Stimulated activated CD4-positive, alpha-beta T cell treated with anti-CD3 and anti-CD28 coated beads, Interleukin-12 subunit alpha, Interleukin-12 subunit beta, amount 100 ng/mL, for 48 hours (primary cell): ENCODE measurements around the gene PIK3R1.
"Not testable (repeated sequence)": the region's sequence is repeated elsewhere in the genome, so short reads cannot be mapped to it uniquely, and the experiment has no call there.

Source experiments
- DNase-seq, 3 donors: peaks; one replicate each; pipeline ENCODE4 v3.0.0-alpha.2; 2020; ENCODE audit warnings: low read depth in 2 of 3, low spot score in 1 of 3

Gene PIK3R1

DNA sequence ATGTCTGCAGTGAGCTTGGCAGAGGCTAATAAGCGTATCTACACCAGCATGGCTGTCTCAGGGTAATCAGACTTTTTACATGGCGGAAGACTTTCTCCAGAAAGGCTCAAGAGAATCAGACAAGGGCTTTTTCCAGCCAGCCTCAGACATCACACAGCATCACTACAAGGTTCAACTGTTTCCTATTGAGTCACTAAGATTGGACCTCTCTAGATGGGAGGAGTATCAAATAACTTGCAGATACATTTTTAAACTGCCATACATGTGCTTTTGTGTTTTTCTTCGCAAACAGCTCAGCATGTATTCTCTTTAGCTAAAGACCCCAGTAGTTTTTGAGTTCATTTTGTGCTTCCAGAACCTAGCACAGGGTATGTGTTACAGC, 22.9 kb upstream of the PIK3R1 start:
- DNase-seq, result no peak

DNA sequence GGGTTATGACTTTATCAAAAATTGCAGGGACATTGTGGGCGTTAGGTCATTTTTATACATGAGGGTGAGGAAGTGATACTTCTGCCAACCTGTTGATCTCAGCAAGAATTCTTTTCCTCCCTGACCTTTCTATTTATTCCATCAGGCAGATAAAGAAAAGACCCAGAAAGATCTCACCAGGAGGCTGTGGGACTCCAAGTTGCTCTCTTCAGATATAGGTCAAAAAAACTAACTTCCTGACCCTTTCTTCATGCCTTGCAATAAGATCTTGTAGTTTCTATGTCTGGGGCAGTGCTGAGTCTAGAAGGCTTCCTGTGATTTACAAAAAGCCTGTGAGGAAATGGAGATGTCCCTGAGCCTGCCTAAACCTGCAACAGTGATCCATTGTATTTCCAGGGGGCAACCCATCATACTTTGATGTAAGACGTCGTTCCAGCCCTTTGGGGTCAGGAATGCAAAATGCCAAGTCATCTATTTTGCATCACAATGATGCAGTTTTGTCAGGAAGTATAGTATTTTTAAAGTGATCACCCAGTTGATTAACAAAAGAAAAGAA, 22.0 kb upstream of the PIK3R1 start:
- no peak for DNase-seq

- no peak for DNase-seq
Observed at GRCh38 chr5:68194386-68194785, 21.2 kb upstream of the PIK3R1 start.

- DNase-seq, result no peak
Observed at GRCh38 chr5:68195137-68195536, 20.4 kb upstream of the PIK3R1 start.

- no peak for DNase-seq
Observed at GRCh38 chr5:68196876-68197275, 18.7 kb upstream of the PIK3R1 start.

- DNase-seq, result no peak
Observed at GRCh38 chr5:68200288-68200687, 15.3 kb upstream of the PIK3R1 start.

DNA sequence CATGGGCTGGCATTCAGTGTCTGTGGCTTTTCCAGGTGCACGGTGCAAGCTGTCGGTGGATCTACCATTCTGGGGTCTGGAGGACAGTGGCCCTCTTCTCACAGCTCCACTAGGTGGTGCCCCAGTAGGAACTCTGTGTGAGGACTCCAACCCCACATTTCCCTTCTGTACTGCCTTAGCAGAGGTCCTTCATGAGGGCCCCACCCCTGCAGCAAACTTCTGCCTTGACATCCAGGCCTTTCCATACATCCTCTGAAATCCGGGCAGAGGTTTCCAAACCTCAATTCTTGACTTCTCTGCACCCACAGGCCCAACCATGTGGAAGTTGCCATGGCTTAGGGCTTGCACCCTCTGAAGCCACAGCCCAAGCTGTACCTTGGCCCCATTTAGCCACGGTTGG, 4.9 kb upstream of the PIK3R1 start:
- DNase-seq, result not testable (repeated sequence)

DNA sequence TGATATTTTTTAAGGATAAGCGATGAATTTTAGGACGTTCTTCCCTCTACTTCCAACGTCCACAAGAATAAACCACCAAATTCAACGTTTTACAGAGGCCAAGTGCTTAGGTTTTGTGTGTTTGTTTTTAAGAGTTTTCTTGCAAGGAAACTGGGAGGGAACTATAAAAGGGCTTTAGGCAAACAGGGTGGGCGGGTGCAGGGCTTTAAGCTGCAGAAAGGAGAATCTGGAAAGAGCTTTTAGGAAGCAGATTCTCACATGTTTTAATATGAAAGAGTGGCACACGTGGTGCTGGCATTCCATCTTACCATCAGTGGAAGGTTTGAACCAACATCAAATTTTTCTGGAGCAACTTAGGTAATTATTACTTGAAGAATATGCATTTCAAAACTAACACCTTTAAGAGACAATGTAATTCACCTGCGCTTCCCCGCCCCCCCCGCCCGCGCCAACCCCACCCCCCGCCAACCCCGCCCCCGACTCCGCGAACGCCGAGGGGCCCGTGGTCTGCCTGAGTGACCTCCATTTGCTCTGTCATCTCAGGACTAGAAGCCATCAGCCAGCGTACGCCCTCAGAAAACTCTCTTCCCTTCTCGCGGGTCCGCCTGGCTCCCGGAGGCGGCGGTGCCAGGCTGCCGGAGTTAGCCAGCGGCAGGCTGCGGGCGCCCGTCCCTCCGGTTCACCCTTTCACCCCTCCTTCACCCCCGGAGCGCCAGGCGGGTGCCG, 911 bp upstream of the PIK3R1 start:
- DNase-seq, result no peak

DNA sequence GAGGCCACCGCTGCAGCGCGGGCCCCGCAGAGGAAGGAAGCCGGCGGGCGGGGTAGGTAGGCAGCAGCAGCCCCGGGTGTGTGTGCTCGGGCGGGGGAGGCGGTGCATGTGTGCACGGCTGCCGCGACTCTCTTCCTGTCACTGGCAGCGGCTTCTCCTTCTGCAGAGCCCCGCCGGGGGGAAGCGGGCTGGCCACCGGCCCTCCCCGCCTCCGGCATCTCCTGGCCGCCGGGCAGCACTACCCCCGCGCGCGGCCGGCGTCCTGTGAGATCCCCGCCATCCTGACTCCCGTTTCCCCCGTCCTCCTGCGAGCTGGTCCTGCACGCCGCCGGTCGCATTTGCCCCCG, 315 bp downstream of the PIK3R1 start:
- DNase-seq, result no peak

DNA sequence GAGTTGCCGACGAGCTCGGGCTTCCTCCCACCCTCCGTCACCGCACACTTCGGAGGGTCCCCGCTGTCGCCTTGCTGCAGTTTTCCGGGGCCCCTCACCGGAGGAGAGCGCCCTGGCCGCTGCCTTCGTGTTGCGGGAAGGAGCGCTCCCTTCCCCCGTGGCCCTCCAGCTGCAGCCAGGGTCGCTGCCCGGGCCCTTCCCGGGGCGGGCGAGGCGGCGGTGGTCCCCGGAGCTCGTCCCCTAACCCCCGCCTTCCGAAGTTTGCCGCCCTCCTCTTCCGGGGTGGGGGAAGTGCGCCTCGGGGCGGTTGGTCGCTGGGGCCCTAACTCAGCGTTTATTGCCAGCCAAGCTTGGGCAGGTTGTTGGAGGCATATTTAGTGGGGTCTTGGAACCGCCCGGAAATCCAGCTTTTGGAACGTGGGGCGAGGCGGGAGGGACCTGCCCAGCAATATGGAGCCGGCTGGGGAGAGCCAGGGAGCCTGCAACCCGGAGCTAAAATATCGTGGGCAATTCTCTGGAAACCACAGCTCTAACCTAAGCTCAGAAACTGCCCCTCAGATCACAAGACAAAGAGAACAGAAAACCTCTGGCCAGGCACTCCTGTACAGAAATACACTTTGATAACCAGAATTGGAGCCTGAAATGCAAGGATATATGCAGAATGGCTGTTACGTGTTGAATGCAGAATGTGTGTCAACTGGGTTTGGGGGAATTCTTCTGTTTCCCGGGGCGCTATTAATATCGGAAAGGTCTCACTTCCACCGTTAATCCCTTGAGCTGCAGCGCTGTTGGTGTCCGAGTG, 890 bp downstream of the PIK3R1 start:
- DNase-seq, result peak in 2 of 3 donors; percentile 21 to 50

DNA sequence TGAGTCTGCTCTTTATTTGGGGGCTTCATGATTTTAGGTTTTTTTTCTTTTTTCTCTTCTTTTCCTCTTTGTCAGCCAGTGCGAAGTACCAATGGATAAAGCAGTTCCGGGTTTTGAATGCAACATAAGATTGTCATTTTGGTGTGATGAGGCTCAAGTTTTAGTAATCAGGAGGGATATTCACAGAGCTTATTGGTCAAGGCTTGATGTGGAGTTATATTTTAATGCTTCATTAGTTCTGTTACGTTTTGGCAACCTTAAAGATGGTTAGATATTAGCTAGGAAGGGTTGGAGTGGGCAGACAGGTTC, 1.4 kb downstream of the PIK3R1 start:
- DNase-seq, result no peak

GRCh38 chr5:68217528-68217927, 2.0 kb downstream of the PIK3R1 start:
- no peak for DNase-seq

GRCh38 chr5:68219161-68219816, 3.7 kb downstream of the PIK3R1 start:
- no peak for DNase-seq

- no peak for DNase-seq
Observed at GRCh38 chr5:68220260-68220659, 4.7 kb downstream of the PIK3R1 start.

DNA sequence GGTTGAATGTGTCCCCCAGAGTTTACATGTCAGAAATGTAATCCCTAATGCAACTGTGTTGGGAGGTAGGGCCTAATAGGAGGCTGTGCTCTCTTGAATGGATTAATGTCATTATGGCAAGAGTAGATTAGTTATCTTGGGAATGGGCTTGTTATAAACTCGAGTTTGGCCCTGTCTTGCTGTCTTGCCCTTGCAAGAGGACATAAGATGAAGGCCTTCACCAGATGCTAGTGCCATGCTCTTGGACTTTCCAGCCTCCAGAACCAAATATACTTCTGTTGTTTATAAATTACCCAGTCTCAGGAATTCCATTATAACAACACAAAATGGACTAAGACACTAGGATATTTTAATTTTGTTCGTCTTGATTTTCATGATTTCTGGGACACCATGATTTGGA, 5.4 kb downstream of the PIK3R1 start:
- no peak for DNase-seq

- no peak for DNase-seq
Observed at GRCh38 chr5:68221488-68221887, 5.9 kb downstream of the PIK3R1 start.

DNA sequence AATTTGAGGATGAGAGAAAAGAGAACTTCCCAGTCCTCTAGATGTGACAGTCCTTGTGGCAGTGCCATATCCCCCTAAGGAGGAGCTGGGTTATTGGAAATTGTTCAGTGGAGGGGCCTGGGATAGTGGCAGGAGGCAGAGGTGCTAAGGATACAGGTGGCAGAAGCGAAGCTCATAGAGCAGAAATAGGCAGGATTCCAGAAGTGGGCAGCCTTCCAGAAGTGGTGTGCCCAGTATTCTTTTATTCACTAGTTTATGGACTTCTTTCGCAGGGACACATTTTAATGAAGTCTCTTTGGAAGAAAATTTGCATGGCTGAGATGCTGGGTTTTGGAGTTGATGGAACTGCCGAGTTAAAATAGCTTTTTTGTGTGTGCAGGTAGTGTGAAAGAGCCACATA, 6.8 kb downstream of the PIK3R1 start:
- DNase-seq, result no peak

DNA sequence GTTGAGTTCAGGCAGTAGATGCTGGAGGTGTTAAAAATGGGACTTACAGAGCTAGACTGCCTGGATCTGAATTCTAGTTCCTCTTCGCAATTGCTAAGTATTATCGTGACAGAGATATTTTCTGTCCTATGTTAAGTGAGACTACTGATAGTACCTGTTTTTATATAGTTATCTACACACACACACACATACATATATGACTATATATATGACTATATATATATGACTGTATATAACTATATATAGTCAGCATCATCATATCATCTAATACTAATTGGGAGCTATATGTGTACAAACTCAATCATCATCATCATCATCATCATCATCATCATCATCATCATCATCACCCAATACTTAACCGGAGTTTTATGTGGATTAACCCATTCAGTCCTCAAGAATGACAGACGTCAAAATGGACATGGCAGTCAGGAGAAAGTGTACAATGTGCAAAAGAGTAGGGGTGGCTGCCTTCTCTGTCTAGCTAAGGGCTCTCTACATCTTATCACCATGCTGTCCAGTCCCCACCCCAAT, 7.3 kb downstream of the PIK3R1 start:
- DNase-seq, result no peak

GRCh38 chr5:68223904-68224303, 8.3 kb downstream of the PIK3R1 start:
- no peak for DNase-seq

- DNase-seq, result no peak
Observed at GRCh38 chr5:68224509-68225187, 9.1 kb downstream of the PIK3R1 start.

- no peak for DNase-seq
Observed at GRCh38 chr5:68225188-68225910, 9.8 kb downstream of the PIK3R1 start.
